Amygdala (tissue), 56 donors: ENCODE measurements around the gene GALNT9.

Experiments used
- DNase-seq, 56 donors: peaks; one replicate each; lab custom pipeline; 2025; lab: John Stamatoyannopoulos, UW

Gene GALNT9

DNA sequence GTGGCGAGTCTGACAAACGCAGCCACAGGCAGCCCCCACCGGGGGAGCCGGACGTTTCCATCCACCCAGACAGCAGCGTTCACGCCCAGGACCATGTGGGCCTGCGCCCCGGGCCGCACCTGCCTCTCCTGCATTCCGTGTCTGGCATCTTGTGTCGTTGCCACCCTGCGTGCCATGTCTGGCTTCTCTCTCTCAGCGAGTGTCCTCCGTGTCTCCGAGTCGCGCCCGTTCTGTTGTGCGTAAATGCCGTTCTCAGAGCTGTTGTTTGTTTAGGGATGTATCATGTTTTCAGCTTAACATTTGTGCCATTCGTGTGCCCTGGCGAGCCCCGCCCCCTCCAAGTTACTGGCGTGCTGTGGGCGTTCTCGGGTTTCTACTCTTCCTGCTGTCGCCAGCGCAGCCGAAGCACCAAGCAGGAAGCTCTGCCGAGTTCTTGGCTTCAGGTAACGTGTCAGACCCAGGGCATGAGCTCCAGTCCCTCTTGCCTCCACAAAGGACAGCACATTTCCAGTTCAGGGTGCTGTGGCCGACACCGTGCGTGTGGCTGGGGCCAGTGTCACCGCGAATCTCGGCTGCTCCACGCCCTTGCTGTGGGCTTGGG is 150.5 kb downstream of the GALNT9 start:
- DNase-seq = no peak

- DNase-seq = no peak
Observed at GRCh38 chr12:132178316-132178715, 151.1 kb downstream of the GALNT9 start.

DNA sequence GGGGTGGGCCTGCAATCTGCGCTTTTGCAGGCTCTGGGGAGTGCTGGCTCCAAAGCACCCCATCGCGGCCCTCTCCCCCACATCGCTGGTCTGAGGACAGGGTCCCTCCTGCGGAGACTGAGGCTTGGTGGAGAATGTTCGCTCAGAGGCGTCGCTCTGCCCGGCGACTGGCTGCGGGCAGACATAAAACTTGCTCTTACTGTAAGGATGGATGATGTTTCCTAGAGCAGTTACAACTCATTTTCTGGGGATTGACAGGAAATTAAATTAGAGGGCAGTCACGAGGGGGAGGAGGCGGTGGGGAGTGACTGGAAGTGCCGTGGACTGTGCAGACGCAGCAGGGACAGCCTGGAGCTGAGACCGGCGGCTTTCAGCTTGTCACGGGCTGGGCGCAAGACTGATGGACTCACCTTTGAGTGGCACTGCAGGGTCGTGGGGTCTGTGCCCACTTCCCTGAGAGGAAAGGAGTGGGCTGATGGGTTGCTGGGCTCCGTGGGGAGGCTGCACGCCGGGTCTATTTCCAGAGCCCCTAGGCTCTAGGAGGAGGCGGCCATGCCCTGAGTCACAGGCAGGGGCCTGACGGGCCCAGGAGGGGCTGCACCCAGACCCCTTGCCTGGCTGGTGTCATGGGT is 152.4 kb downstream of the GALNT9 start:
- DNase-seq = no peak

DNA sequence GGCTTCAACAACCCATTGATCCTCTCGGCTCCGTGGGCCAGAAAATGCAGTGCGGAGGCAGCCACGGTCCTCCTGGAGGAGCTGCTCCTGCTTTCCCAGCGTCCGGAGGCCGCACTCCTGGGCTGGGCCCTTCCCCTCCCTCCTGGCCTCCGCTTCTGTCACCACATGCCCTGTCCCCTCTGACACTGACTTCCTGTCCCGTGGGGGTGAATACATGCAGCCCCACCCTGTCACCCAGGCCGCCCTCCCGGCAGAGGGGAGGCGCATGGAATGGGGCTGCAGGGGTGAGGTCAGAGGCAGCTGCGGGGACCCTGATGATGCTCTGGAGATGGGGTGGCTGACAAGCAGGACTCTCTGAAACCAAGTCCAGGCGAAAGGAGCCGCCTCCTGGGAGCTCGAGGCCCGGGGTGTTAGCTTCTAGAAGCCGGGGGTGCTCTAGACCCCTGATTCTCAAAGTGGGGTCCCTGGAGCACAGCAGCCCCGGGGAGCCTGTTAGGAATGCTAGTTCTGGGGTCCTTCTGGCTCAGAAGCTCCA is 152.9 kb downstream of the GALNT9 start:
- DNase-seq = no peak

- no peak for DNase-seq
Observed at GRCh38 chr12:132175496-132176384, 153.6 kb downstream of the GALNT9 start.

- no peak for DNase-seq
Observed at GRCh38 chr12:132174839-132175490, 154.4 kb downstream of the GALNT9 start.

GRCh38 chr12:132174015-132174838 is 155.2 kb downstream of the GALNT9 start:
- no peak for DNase-seq

- no peak for DNase-seq
Observed at GRCh38 chr12:132173135-132174014, 156.0 kb downstream of the GALNT9 start.

DNA sequence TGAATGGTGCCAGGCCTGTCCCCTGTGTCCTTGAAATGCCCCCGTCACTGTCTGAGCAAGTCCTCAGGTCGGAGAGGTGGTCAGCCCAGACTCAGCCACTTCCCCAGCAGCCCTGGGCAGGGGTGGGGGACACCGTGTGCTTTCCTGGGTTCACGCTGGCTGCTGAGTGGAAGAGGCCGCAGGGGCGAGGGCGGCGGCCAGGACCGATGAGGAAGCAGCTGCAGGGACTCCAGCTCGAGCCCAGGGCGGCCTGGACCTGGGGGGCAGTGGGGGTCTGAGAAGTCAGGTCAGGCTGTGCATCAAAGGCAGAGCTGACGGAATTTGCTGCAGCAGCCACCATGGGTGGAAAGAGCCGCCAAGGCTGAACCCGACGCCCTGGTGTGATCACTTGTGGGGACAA is 156.8 kb downstream of the GALNT9 start:
- DNase-seq = no peak

DNA sequence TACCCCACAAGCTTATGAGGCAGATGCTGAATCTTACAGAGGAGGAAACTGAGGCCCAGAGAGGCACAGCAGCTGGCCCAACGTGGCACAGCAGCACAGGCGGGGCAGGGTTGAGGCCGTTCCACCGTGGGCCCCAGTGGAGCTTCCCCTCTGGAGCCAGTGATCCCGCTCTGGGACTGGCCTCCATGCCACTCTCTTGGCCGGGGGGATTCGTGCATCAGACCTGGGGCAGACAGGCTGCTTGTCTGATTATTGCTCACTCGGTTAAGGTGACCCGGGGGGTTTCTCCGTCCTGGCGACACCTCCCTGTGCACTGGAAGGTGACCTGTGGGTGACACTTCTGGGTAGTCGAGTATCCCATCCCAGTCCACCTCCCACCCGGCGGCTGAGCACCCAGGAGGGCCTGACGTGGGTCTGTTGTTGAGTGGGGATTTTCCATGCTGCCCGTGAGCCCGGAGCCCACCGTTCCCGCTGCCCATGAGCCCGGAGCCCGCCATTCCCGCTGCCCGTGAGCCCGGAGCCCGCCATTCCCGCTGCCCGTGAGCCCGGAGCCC is 157.3 kb downstream of the GALNT9 start:
- no peak for DNase-seq

GRCh38 chr12:132171293-132171967 is 158.0 kb downstream of the GALNT9 start:
- no peak for DNase-seq

DNA sequence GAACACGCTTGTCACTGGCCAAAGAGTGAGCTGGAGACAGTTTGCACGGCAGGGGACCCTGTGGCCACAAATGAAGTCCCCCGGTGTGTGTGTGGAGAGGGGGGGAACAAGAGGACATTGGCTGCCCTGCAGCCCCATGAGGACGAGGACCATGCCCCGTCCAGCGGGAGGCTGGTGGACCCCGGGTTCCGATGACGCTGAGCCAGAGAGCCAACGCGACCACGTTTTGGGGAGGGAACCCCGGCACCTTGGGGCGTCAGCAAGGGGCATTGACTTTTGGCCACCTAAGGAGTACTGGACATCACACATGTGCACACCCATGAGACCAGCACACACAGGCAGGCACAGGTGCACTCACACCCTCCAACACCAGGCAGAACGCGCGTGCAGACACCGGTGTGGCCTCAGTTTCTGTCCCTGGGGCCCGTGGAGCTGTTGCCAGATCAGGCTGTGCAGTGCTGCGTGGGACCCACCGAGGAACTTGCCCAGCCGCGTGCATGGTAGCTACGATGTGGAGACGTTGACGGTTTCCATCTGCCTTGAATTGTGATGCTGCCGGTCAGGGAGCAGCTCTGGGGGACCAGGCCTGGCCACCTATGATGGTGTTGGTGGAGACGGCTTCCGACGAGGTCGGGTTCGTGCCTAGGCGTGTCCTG is 158.6 kb downstream of the GALNT9 start:
- DNase-seq = no peak

DNA sequence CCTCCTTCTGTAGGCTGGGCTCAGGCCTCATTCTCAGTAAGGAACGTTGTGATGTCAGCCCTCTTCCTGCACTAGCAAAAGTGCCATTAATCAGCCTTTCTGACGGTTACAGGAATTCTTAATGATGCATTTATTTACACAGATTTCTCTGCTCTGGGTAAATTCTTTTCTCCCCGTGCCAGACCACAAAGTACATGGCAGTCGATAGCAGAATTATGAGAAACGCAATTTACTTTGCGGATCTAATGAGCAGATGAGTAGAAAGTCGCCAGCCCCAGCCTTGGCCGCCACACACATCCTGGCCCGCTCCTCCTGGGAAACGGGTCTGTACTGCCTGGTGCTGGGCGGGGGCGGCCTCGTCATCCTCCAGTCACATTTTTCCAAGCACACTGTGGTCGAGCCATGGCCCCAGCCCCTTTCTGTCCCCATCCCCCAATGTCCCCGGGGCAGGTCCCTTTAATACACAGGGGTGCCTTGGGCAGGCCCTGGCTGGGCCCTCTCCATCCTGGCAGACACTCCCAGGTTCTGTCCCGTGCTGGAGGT is 159.2 kb downstream of the GALNT9 start:
- DNase-seq = no peak

DNA sequence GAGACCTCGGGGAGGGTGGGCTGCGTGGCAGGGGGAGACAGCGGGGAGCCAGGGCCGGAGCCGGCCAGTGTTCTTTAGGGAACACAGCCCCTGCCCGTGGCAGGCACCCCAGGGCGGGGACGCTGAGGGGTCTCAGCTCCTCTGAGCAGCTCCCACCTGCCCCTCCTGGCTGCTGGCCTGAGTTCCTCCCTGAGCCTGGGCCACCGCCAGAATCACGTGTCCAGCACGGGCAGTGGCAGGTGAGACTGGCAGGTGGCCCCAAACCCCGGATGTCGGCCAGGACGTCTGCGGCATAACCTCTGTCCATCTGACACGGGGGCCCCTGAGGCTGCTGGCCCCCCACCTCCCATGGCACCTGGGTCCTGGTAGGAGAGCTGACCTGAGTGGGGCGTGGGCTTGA is 160.0 kb downstream of the GALNT9 start:
- DNase-seq = no peak

DNA sequence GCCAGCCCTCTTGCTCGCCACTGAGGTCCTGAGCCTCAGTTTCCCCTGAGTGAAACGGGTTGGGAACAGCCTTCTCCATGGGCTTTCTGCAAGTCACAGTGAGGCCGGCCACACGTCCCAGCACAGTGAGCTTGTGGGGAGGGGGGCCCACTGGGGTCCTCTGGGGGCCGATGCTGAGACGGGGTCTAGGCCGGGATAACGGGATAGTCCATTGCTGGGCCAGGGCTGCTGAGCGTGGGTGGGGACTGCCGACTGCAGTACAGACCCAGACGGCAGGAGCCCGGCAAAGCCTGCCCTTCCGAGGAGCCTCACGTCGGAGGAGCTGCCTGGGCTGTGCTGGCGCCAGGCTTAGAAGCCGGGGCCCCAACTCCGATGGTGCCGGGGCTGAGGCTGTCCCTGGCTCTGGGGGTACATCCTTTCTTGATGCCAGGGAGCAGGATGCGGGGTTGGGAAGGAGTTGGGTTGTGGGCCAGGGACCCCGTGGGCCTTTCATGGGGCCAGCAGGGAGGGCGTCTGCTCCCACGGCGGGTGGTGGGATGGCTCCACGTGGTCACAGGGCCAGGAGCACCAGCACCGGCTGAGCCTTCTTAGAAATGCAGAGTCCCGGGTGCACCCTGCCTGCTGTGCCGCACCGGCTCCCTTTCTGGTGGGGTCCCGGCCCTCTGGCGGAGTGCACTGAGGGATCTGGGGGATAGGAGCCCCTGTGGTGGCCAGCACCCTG is 160.9 kb downstream of the GALNT9 start:
- DNase-seq = no peak

GRCh38 chr12:132167611-132168310 is 161.6 kb downstream of the GALNT9 start:
- DNase-seq = no peak
